NCI-H1694 treated with DMSO at 0.1 percent for 48 hours (cell line): Measurements from ENCODE around the gene CACNG7.
"Not testable (repeated sequence)": the region's sequence is repeated elsewhere in the genome, so short reads cannot be mapped to it uniquely, and the experiment has no call there.

Source experiments
- DNase-seq: peaks from one replicate; lab custom pipeline; 2025; lab: John Stamatoyannopoulos, UW

CACNG7 gene, protein sequence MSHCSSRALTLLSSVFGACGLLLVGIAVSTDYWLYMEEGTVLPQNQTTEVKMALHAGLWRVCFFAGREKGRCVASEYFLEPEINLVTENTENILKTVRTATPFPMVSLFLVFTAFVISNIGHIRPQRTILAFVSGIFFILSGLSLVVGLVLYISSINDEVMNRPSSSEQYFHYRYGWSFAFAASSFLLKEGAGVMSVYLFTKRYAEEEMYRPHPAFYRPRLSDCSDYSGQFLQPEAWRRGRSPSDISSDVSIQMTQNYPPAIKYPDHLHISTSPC

DNA sequence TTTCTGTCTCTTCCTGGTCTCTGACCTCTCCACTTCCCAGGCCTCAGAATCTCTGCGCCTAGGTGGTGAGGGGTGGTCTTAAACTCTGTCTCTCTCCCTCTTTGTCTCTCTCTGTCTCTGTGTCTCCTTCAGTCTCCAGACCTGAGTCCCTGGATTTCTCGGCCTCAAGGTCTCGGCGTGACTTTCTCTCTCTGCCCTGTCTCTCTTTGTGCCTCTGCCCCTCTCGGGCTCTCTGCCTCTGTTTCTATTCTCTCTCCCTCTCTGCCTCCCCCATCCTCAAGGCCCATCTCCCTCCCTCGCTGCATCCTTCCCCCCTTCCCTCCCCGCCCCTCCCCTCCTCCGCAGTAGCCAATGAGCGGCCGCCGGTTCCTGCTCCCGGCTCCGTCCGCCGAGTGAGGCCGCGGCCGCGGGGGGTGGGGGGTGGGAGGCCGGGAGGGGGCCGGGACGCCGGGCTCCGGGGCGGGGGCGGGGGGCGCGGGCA, at the start of gene CACNG7:
TSS of gene CACNG7 (plus strand) at position 344 of the 481 bp plus-strand sequence. CDS start 3,554 bp downstream, outside the sequence.
- no peak for DNase-seq

DNA sequence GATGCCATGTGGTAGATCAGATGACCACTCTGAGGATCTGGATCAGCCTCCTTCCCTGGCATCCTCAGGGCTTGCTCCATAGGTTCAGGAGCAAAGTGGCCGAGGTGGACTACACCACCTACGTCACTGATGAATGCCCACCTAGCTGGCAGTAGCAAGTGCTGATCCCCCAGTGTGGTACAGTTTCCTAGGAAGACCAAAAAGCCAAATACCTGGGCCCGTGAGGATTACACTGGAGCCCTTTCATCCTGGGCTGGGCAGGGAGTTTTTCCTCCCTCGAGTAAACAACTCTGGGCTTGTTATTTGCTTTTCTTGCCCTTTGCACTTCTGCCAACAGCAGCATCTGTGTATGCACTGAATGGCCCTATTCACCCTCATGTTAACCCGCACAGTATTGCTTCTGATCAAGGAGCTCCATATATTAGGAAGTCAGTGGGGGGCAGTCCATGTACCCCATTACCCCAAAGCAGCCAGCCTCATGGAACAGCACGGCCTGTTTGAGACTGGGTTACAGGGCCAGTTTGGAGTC, 44.7 kb upstream of the CACNG7 start:
- no peak for DNase-seq

DNA sequence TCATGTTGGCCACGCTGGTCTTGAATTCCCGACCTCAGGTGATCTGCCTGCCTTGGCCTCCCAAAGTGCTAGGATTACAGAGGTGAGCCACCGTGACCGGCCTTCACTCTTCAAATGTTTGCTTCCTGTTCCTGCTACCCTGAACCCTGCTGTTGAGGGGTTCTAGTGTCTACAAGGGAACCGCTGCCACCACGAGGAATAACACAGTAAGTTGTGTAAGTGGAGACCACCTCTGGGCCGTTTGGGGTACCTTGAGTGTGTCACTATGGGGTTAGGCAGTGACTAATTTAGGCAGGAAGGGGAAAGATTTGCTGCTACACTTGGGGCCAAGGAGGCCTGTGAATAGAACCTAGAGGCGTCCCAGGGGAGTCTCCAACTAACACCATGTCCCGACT, 43.6 kb upstream of the CACNG7 start:
- no peak for DNase-seq

DNA sequence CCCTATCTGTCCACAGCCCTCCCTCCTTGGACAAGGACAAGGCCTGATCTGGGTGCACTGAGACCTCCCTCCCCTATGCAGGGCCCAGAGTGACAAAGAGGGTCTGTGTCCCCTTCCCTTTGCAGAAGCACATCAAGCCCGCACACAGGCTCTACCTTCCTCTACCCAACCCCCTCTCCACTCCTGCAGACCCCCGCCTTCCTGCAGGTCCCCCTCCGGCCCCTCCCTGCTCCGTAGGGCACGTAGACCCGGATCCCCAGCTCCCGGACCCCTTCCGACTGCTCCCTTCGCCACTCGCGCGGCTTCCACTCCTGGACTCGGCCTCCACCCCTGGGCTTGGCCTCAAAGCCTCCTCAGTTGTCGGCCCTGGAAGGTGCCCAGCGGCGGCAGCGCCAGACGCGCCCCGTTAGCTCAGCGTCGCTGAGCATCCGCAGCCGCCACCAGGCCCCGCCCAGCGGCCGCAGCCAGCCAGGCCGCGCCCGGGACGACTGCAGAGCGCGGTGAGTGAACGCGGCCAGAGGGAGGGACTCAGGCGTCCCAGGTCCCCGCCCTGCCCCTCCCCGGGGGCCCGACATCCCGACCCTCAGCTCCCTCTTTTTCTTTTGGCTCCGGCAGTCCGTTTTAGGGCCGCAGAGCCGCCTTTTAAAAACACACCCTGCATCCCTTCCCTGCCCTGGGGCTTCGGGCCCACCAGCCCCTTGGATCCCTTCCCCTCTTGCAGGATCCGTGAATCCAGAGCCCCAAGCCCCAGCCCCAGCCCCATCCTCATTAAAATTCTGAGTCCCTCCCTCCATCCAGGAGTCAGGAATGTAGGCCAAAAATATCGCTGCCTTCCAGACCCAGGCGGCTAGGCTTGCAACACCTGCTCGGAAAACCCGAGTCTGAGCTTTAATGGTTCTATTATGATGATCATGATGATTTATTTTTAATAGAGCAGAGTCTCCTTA, 42.9 kb upstream of the CACNG7 start:
- no peak for DNase-seq

DNA sequence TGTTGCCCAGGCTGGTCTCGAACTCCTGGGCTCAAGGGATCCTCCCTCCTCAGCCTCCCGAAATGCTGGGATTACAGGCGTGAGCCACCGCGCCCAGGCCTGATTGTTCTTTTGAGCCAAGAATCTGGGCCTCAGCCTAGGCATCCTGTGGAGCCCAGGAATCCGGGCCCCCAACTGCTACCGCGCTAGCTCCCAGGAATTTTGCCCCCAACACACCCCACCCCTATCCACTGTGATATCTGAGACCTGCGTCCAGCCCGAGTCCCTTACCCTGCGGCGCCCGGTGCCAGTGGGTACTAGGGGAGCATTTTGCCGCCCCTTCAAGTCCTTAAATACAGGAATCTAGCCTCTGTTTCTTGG, 42.2 kb upstream of the CACNG7 start:
- DNase-seq = no peak

DNA sequence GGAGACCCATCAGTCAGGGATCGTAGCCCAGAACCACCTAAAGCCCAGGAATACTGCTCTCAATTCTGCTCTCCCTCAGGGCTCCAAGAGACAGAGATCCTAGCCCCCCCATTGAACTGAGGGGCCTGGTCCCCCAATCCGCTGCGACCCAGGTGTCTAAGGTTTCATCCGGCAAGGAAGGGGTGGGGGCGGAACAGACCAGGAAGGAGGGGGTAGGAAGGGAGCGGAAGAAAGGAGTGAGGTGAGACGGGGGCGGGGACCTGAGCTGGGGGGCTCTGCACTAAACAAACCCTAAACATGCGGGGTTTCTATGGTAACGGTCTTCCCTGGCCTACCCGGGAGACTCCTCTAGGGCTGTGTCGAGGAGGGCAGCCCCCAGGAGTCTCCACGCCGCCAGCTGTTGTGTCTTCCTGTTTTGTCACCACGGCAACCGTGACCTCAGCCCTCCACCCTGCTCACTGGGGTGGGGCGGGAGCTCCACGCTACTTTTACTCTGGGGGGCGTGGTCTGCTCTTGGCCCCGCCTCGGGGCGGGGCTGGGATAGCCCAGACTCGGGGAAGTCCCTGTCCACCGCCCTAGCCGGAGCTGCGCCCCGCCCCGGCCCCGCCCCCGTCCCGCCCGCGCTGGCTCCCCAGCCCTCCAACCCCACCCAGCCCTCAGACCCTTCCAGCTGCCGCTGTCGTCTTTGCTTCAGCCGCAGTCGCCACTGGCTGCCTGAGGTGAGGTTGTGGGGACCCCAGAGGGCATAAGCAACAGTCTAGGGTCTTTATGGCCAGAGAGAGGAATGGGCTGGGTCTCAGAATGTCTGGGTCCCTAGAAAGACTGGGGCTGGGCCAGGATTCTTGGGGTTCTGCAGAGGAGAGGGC, 41.6 kb upstream of the CACNG7 start, which contains the start of gene MYADM:
TSS of gene MYADM (plus strand) at position 659 of the 866 bp plus-strand sequence. CDS start 5,647 bp downstream, outside the sequence.
- no peak for DNase-seq

DNA sequence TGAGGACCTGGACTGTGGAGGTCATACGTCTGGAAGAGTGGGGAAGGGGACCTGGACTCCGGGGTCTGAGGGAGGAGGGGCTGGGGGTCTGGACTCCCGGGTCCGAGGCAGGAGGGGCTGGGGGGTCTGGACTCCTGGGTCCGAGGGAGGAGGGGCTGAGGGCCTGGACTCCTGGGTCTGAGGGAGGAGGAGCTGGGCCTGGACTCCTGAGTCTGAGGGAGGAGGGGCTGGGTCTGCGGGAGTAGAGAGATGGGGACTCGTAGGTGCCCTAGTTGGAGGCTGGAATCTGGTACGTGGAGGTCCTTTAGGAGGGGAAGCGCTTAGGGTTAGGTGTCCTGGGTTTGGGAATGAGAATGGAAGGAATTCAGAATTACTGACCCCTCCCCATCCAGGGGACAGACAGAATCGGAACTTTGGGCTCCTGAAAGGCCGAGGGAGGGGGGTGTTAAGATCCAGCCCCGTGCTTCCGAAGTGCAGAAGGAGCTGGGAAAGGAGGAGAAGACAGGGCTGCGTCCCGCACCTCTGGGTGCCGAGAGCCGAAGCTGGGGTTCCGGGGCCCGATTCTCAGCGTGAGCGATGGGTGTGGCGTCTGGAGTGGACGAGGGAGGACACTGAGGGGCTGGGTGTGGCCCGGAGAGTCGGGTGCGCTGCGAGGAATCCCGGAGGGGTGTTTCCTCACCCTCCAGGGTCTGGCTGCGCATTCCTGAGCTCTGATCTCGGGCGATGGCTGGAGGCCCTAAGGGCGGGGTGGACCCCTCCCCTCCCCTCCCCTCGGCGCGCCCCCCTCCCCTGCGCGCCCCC, 40.8 kb upstream of the CACNG7 start:
- no peak for DNase-seq

DNA sequence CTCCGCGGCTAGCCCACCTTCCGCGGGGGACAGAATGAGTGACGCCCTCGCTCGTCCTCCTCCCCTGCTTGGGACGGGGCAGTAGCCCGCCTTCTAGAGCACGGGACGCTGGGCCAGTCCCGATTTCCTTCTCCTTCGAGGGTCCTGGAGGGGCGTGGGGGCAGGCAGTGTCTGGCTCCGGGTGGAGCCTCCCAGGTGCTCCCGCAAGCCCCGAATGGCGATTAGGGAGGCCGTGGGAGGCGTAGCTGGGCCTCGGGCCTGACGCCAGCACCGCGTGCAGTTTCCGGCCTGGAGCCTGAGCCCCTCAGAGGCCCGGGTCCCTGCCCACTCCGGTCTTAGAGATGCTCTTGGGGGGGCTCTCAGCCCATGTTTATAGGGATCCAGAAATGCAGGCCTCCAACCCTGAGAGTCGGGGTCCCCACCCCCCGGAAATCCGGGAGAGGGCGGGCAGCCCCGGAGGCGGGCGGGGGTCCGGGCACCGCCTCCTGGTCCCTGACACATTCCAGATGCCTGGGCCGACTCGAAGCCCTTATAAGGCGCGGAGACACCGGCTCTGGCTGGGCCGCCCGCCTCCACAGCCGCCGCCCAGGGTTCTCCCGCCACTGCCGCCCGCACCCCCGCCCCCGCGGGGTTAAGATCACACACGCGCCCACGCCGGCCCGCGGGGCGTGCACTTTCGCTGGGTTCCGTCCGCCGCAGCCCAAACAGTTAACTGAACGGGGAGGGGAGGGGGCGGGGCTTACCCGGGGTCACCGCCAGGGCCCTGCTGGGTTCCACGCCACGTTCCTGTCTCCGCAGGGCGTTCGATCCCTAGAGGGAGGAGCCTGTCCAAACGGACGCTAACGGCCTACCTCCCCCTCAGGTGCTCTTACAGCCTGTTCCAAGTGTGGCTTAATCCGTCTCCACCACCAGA, 39.9 kb upstream of the CACNG7 start:
- DNase-seq = no peak

DNA sequence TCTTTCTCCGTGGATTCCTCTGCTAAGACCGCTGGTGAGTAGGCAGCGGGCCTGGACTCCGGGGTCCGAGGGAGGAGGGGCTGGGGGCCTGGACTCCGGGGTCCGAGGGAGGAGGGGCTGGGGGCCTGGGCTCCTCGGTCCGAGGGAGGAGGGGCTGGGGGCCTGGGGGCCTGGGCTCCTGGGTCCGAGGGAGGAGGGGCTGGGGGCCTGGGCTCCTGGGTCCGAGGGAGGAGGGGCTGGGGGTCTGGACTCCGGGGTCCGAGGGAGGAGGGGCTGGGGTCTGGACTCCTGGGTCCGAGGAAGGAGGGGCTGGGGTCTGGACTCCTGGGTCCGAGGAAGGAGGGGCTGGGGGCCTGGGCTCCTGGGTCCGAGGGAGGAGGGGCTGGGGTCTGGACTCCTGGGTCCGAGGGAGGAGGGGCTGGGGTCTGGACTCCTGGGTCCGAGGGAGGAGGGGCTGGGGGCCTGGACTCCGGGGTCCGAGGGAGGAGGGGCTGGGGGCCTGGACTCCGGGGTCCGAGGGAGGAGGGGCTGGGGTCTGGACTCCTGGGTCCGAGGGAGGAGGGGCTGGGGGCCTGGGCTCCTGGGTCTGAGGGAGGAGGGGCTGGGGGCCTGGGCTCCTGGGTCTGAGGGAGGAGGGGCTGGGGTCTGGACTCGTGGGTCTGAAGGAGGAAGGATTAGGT, 39.1 kb upstream of the CACNG7 start:
- DNase-seq = not testable (repeated sequence)

DNA sequence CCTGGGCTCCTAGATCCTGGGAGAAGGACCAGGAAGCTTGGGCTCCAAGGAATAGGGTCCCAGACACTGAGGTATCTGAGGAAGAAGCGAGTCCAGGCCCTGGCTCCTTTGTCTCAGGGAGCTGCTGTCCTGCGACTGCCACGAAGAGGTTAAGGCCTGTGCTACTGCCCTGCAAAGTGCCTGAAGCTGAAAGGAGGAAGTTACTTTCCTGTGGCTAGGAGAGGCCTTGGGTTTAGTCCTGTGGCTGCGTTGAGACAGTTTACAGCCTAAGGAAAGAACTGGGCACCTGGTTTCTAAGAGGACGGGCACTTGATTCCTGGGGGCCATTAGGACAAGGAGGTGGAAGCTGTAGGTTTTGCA, 38.6 kb upstream of the CACNG7 start:
- no peak for DNase-seq

DNA sequence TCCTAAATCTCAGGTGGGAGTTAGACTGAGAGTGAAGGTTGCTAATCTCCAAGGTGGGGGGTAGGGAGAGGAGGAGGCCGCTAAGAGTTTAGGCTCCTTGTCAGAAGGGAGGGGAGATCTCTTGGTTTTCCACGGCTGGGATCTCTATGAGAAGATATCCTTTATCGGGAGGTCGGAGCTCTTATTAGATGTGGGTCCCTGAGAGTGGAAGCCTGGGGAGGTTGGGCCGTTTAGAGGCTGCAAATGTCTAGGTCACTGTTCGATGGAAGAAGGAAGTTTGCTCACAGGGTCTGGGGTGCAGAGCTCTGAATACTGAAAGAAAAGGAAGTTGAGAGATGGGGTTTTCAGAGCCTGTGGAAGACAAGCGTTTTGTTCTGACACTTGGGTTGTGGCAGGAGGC, 37.6 kb upstream of the CACNG7 start:
- no peak for DNase-seq

DNA sequence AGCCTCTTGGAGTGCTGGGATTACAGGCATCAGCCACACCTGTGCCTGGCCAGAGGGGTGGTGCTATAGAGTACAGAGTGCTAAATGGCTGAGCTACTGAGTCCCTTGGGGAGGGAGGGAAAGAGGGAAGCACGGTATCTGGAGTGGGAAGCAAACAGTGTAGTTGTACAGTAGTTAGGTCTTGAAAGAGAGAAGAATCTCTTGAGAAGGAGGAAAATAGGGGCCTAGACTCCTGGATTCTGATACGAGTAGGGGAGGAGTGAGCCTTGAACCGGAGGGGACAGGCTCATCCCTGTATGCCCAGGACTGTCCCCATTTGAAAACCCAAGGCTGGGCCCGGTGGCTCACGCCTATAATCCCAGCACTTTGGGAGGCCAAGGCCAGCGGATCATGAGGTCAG, 36.3 kb upstream of the CACNG7 start:
- no peak for DNase-seq

DNA sequence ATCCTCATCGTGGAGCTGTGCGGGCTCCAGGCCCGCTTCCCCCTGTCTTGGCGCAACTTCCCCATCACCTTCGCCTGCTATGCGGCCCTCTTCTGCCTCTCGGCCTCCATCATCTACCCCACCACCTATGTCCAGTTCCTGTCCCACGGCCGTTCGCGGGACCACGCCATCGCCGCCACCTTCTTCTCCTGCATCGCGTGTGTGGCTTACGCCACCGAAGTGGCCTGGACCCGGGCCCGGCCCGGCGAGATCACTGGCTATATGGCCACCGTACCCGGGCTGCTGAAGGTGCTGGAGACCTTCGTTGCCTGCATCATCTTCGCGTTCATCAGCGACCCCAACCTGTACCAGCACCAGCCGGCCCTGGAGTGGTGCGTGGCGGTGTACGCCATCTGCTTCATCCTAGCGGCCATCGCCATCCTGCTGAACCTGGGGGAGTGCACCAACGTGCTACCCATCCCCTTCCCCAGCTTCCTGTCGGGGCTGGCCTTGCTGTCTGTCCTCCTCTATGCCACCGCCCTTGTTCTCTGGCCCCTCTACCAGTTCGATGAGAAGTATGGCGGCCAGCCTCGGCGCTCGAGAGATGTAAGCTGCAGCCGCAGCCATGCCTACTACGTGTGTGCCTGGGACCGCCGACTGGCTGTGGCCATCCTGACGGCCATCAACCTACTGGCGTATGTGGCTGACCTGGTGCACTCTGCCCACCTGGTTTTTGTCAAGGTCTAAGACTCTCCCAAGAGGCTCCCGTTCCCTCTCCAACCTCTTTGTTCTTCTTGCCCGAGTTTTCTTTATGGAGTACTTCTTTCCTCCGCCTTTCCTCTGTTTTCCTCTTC, 35.1 kb upstream of the CACNG7 start:
- DNase-seq = no peak

DNA sequence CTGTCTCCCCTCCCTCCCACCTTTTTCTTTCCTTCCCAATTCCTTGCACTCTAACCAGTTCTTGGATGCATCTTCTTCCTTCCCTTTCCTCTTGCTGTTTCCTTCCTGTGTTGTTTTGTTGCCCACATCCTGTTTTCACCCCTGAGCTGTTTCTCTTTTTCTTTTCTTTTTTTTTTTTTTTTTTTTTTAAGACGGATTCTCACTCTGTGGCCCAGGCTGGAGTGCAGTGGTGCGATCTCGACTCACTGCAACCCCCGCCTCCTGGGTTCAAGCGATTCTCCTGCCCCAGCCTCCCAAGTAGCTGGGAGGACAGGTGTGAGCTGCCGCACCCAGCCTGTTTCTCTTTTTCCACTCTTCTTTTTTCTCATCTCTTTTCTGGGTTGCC, 34.5 kb upstream of the CACNG7 start:
- no peak for DNase-seq

DNA sequence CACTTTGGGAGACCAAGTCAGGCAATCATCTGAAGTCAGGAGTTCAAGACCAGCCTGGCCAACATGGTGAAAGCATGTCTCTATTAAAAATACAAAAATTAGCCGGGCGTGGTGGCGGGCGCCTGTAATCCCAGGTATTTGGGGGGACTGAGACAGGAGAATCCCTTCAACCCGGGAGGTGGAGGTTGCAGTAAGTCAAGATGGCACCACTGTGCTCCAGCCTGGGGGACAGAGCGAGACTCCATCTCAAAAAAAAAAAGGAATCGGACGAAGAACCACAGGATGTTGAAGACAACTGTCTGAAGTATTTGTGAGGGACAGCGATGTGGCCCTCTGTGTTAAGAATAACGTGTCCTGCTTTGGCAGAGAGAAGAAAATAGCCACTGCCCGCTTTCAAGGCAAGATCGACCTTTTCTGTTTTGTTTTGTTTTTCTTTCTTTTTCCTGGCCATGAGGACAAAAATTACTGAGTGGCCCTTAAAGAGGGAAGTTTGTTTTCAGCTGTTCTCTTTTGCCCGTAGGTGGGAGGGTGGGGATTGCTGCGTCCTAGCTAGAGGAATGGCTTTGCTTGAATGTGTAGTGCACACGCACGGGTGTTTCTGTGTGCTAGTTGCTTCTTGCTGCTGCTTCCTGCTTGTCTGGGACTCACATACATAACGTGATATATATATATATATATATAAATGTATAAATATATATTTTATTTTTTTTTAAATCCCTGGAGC, 33.3 kb upstream of the CACNG7 start:
- no peak for DNase-seq

DNA sequence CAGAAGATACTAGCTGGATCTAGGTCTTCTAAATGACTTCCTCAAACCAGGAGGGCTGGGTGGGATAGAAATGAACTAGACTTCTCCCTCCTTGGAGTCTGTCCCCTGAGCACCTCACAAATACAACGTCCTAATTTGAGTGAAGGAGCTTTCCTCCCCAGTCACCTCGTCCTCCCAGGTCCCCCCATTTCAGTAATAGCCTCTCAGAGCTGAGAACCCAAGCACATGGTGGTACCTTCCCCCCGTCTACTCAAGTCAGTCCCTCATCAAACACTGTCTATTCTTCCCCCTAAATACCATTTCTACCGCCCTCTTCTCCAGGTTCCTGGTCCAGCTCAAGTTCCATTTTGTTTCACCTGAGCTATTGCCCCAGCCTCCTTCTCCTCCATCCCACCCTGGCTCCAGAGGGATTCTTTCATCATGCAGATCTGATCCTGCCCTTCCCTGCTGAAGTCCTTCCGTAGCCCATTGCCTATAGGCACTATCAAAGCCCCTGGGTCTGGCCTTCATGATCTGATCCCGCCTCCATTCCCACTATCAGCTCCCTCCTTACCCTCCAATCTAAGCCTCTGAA, 32.3 kb upstream of the CACNG7 start:
- DNase-seq = no peak

DNA sequence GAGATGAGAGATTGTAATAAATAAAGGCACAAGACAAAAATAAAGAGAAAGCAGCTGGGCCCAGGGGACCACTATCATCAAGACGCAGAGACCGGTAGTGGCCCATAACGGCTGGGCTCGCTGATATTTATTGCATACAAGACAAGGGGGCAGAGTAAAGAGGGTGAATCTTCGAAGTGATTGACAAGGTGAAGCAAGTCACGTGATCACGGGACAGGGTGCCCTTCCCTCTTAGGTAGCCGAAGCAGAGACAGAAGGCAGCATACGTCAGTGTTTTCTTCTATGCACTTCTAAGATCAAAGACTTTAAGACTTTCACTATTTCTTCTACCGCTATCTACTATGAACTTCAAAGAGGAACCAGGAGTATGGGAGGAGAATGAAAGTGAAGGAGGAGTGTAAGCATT, 31.7 kb upstream of the CACNG7 start:
- no peak for DNase-seq

DNA sequence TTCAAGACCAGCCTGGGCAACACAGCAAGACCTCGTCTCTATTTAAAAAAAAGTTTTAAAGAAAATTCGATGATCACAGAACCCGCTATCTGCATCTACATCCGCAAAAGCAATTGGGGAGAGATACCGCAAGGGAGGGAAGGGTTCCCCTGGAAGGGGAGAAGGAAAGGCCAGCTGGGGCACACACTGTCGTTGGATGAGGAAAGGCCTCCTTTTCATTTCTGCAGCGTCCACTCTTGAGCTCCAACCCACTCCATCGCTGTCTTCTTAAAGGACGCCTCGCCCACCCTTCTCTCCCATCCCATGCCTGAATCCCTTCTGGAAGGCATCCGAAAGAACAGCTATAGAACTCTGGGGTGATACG, 30.3 kb upstream of the CACNG7 start:
- DNase-seq = no peak
